ENCODE data around the gene HADHB.
"Not testable (repeated sequence)": the region's sequence is repeated elsewhere in the genome, so short reads cannot be mapped to it uniquely, and the experiment has no call there.

The HADHB gene

GRCh38 chr2:26245810-26246209 lies 1.1 kb downstream of the HADHB start:
- no peak for FAIRE-seq

- FAIRE-seq, result no peak
These were observed 2.1 kb downstream of the HADHB start for GRCh38 chr2:26246818-26247217.

- FAIRE-seq, result no peak
These were observed 4.9 kb downstream of the HADHB start for GRCh38 chr2:26249625-26250024.

GRCh38 chr2:26251893-26252292 lies 7.2 kb downstream of the HADHB start:
- no peak for FAIRE-seq

GRCh38 chr2:26255759-26256384 lies 11.1 kb downstream of the HADHB start:
- no peak for FAIRE-seq

GRCh38 chr2:26258836-26259235 lies 14.1 kb downstream of the HADHB start:
- FAIRE-seq, result not testable (repeated sequence)

- FAIRE-seq, result no peak
These were observed 23.5 kb downstream of the HADHB start for GRCh38 chr2:26268213-26268612.

GRCh38 chr2:26268670-26269385 lies 24.1 kb downstream of the HADHB start:
- not testable (repeated sequence) for FAIRE-seq

- no peak for FAIRE-seq
These were observed 24.9 kb downstream of the HADHB start for GRCh38 chr2:26269571-26270158.

- no peak for FAIRE-seq
These were observed 25.6 kb downstream of the HADHB start for GRCh38 chr2:26270373-26270772.

- FAIRE-seq, result no peak
These were observed 28.8 kb downstream of the HADHB start for GRCh38 chr2:26273501-26273900.

- FAIRE-seq, result no peak
These were observed 29.4 kb downstream of the HADHB start for GRCh38 chr2:26274058-26274613.

- no peak for FAIRE-seq
These were observed 31.9 kb downstream of the HADHB start for GRCh38 chr2:26276484-26277227.

GRCh38 chr2:26279886-26280285 lies 35.1 kb downstream of the HADHB start:
- no peak for FAIRE-seq

GRCh38 chr2:26281226-26281625 lies 36.5 kb downstream of the HADHB start:
- no peak for FAIRE-seq

- FAIRE-seq, result no peak
These were observed 38.9 kb downstream of the HADHB start for GRCh38 chr2:26283606-26284005.

- no peak for FAIRE-seq
These were observed 39.4 kb downstream of the HADHB start for GRCh38 chr2:26284132-26284531.

- FAIRE-seq, result no peak
These were observed 41.2 kb downstream of the HADHB start for GRCh38 chr2:26285931-26286330.

- FAIRE-seq, result no peak
These were observed 45.3 kb downstream of the HADHB start for GRCh38 chr2:26290001-26290400.

- no peak for FAIRE-seq
These were observed 47.9 kb downstream of the HADHB start for GRCh38 chr2:26292646-26293045.

- no peak for FAIRE-seq
These were observed 50.8 kb downstream of the HADHB start for GRCh38 chr2:26295511-26295910.

GRCh38 chr2:26297061-26297460 lies 52.3 kb downstream of the HADHB start:
- FAIRE-seq, result no peak

- FAIRE-seq, result no peak
These were observed 53.5 kb downstream of the HADHB start for GRCh38 chr2:26298286-26298637.
